Neutrophil (primary cell): Measurements from ENCODE around the gene R3HDM4.

Experiments used
- H3K27ac ChIP-seq: fragments of 200-600 bp; sonication (generic); 2 replicates; pipeline ENCODE4 v1.5.1; 2016; ENCODE audit warnings: mild to moderate bottlenecking, moderate library complexity
- H3K27me3 ChIP-seq: fragments of 200-600 bp; sonication (generic); 2 replicates; pipeline ENCODE4 v1.6.0; 2016; ENCODE audit warnings: mild to moderate bottlenecking
- H3K36me3 ChIP-seq: fragments of 200-600 bp; sonication (generic); 2 replicates; pipeline ENCODE4 v1.5.1; 2017
- H3K4me1 ChIP-seq, 2 experiments: fragments of 200-600 bp in 1 of 2; sonication (generic) in 1 of 2; 1 replicate in 1 of 2; 2 replicates in 1 of 2; pipeline versions ENCODE4 v1.5.1 to v1.6.1; 2013 to 2016; ENCODE audit warnings: low read depth in 1 of 2, low read length in 1 of 2, mild to moderate bottlenecking in 1 of 2, moderate library complexity in 1 of 2; ENCODE audit not compliant: control insufficient read depth in 1 of 2, insufficient read depth in 1 of 2
- H3K4me3 ChIP-seq, 2 experiments: fragments of 200-600 bp in 1 of 2; sonication (generic) in 1 of 2; 1 replicate in 1 of 2; 2 replicates in 1 of 2; pipeline ENCODE4 v1.5.1; 2013 to 2016; ENCODE audit warnings: low read depth in 1 of 2, low read length in 1 of 2, mild to moderate bottlenecking in 1 of 2, moderate library complexity in 1 of 2
- H3K9me3 ChIP-seq: fragments of 200-600 bp; sonication (generic); 2 replicates; pipeline ENCODE4 v1.5.1; 2016
- TF ChIP-seq, protein P1 (sequence below): fragments of 200-600 bp; sonication (generic); IDR thresholded peaks from 2 replicates; pipeline ENCODE4 v1.5.1; 2016; ENCODE audit warnings: antibody characterized with exemption

R3HDM4 gene

DNA sequence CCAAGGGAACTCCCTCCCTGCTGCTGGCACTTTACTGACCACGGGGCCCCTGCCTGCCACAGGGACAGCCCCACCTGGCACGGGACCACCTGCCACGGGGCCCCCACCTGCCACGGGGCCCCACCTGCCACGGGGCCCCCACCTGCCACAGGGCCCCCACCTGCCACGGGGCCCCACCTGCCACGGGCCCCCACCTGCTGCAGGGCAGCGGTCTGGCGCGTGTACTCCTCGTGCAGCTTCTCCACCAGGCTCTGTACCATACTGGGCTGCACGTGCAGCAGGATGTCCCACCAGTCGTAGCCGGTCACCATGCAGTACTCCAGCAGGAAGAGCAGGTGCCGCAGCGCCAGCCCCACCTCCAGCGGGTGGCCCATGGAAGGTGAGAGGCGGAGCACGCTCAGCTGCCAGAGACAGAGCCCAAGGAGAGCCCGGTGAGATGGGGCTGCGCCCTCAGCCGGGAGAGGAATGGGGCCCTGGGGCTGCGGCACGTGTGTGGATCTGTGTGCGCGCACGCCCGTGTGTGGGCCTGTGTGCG lies 36.2 kb downstream of the R3HDM4 start:
- peaks cover 70% of the 10 kb centered on the region for H3K36me3 ChIP-seq
- peaks cover 6 to 9% of the 10 kb centered on the region in 2 experiments for H3K4me1 ChIP-seq
- no peak overlapping the region for H3K4me3 ChIP-seq
- TF ChIP-seq, protein P1, sequence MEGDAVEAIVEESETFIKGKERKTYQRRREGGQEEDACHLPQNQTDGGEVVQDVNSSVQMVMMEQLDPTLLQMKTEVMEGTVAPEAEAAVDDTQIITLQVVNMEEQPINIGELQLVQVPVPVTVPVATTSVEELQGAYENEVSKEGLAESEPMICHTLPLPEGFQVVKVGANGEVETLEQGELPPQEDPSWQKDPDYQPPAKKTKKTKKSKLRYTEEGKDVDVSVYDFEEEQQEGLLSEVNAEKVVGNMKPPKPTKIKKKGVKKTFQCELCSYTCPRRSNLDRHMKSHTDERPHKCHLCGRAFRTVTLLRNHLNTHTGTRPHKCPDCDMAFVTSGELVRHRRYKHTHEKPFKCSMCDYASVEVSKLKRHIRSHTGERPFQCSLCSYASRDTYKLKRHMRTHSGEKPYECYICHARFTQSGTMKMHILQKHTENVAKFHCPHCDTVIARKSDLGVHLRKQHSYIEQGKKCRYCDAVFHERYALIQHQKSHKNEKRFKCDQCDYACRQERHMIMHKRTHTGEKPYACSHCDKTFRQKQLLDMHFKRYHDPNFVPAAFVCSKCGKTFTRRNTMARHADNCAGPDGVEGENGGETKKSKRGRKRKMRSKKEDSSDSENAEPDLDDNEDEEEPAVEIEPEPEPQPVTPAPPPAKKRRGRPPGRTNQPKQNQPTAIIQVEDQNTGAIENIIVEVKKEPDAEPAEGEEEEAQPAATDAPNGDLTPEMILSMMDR, result no peak
- no peak overlapping the region for H3K27ac ChIP-seq
- no peaks in the 10 kb centered on the region for H3K9me3 ChIP-seq
- no peaks in the 10 kb centered on the region for H3K27me3 ChIP-seq

DNA sequence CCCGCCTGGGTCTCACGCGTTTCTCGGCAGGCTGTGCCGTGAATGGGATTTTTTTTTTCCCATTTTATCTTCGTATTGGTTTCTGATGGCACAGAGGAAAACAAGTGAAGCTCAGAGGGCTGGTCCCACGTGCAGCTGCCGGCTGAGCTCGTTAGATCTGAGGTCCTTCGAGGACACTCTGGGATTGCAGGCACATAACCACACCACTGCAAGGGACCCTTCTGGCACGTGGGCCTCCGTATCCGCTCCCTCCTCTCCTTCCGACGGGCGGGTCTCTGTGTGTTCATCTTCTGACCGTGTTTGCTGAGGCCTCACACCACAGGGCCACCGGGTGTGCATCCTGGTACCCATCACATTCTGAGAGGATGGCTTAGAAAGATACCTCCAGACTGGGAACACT lies 36.9 kb downstream of the R3HDM4 start:
- H3K36me3 ChIP-seq, result peaks cover 67% of the 10 kb centered on the region
- peaks cover 7 to 10% of the 10 kb centered on the region in 2 experiments for H3K4me1 ChIP-seq

GRCh38 chr19:875265-875879 lies 37.6 kb downstream of the R3HDM4 start:
- peaks cover 71% of the 10 kb centered on the region for H3K36me3 ChIP-seq
- H3K4me1 ChIP-seq, result peaks cover 7 to 10% of the 10 kb centered on the region in 2 experiments
- TF ChIP-seq, protein P1, result no peak
- no peaks in the 10 kb centered on the region for H3K9me3 ChIP-seq
- H3K27ac ChIP-seq, result no peak overlapping the region
- H3K27me3 ChIP-seq, result no peaks in the 10 kb centered on the region
- no peak overlapping the region for H3K4me3 ChIP-seq

More for the DNA sequence above, 36.9 kb downstream of the R3HDM4 start:
- Histone ChIP-seq H3K4me3 (no peak overlapping the region), H3K9me3 (no peaks in the 10 kb centered on the region), H3K27me3 (no peaks in the 10 kb centered on the region), H3K27ac (no peak overlapping the region)
- TF ChIP-seq, protein P1, result no peak

DNA sequence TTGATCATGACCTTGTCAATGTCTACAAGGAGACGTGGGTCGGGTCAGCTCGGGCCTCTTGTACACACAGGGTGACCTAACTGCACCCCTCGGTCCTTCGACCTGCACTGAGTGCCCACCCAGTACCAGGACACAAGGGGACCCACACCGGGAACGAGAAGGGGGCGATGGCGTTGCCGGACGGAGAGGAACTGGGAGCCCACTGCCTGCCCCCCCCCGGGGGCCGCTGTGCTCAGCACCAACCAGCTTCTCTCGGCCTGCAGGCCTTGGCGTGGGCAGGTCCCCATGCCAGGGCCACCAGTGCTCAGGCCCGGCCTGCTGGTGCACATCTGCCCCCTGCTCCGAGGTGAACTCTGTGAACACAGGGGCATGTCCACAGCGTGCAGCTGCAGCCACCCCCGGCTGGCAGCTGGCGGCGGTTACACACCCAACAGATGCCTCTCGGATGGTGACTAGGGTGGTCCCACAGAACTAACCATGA lies 39.4 kb downstream of the R3HDM4 start:
- Histone ChIP-seq H3K27ac (no peak overlapping the region), H3K4me3 (no peak overlapping the region), H3K36me3 (peaks cover 71% of the 10 kb centered on the region)

DNA sequence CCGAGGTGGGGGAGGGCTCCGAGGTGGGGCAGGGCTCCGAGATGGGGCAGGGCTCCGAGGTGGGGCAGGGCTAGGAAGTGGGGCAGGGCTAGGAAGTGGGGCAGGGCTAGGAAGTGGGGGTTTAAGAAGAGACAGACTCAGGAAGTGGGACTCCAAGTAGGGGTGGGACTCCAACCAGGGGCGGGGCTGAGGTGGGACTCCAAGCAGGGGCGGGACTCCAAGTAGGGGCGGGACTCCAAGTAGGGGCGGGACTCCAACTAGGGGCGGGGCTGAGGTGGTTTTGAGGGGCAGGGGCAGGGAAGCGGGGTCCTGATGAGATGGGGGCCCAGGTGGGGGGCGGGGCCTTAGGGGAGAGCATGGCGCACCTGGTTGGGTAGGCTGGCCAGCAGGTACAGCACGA lies 39.9 kb downstream of the R3HDM4 start:
- H3K9me3 ChIP-seq, result no peaks in the 10 kb centered on the region
- H3K4me3 ChIP-seq, result no peak overlapping the region
- H3K36me3 ChIP-seq, result peaks cover 73% of the 10 kb centered on the region
- H3K4me1 ChIP-seq, result peaks cover 7 to 10% of the 10 kb centered on the region in 2 experiments
- TF ChIP-seq, protein P1, result no peak
- no peaks in the 10 kb centered on the region for H3K27me3 ChIP-seq
- peak overlapping the region; percentile 14 for H3K27ac ChIP-seq

More for the DNA sequence above, 39.4 kb downstream of the R3HDM4 start:
- no peaks in the 10 kb centered on the region for H3K9me3 ChIP-seq
- TF ChIP-seq, protein P1, result no peak
- peaks cover 7 to 10% of the 10 kb centered on the region in 2 experiments for H3K4me1 ChIP-seq
- H3K27me3 ChIP-seq, result no peaks in the 10 kb centered on the region
